Small intestine (tissue), 7 donors: ENCODE data around the gene RIMBP3C. TPM values are rescaled to one million over a fixed set of nuclear protein-coding genes. Genes with fewer than 3 reads are reported as not detected.
"Not testable (repeated sequence)": the region's sequence is repeated elsewhere in the genome, so short reads cannot be mapped to it uniquely, and the experiment has no call there.

Experiments
- DNase-seq, 2 donors: peaks; one replicate each; pipeline versions ENCODE4 v3.0.0 to v3.0.0-alpha.2; 2013
- FAIRE-seq: peaks from 2 replicates; lab custom pipeline; 2012; peaks lifted over from hg19 to GRCh38; lab: Jason Lieb, UNC
- H3K27ac ChIP-seq, 3 donors: one replicate each; pipeline ENCODE4 v1.5.1; 2013; ENCODE audit warnings: low read length in 2 of 3, mild to moderate bottlenecking in 2 of 3, control low read depth in 1 of 3, inconsistent platforms in 1 of 3, low read depth in 1 of 3, moderate library complexity in 1 of 3
- H3K27me3 ChIP-seq, 3 donors: one replicate each; pipeline ENCODE4 v1.6.1; 2013; ENCODE audit warnings: low read length in 3 of 3, inconsistent platforms in 1 of 3; ENCODE audit not compliant: control insufficient read depth in 3 of 3, insufficient read depth in 3 of 3
- H3K36me3 ChIP-seq, 3 donors: one replicate each; pipeline ENCODE4 v1.6.1; 2013; ENCODE audit warnings: low read length in 3 of 3, inconsistent platforms in 1 of 3, low read depth in 1 of 3, mild to moderate bottlenecking in 1 of 3, moderate library complexity in 1 of 3; ENCODE audit not compliant: control insufficient read depth in 3 of 3, insufficient read depth in 2 of 3
- H3K4me1 ChIP-seq, 3 donors: one replicate each; pipeline ENCODE4 v1.6.1; 2013; ENCODE audit warnings: low read length in 2 of 3, inconsistent platforms in 1 of 3, low read depth in 1 of 3, mild to moderate bottlenecking in 1 of 3, moderate library complexity in 1 of 3; ENCODE audit not compliant: control insufficient read depth in 3 of 3, insufficient read depth in 2 of 3
- H3K4me3 ChIP-seq, 3 donors: one replicate each; pipeline ENCODE4 v1.5.1; 2013; ENCODE audit warnings: low read length in 3 of 3, control low read depth in 1 of 3, inconsistent platforms in 1 of 3, low read depth in 1 of 3, mild to moderate bottlenecking in 1 of 3, moderate library complexity in 1 of 3
- H3K9me3 ChIP-seq, 2 donors: one replicate each; pipeline ENCODE4 v1.6.1; 2013; ENCODE audit warnings: low read depth in 1 of 2, low read length in 1 of 2; ENCODE audit not compliant: control insufficient read depth in 2 of 2, insufficient read depth in 1 of 2
- whole genome bisulfite sequencing, 3 donors: extraction: QIAGEN DNeasy Blood & Tissue Kit; methylation state at CpG; one replicate each; pipeline ENCODE4 v1.1.7; 2013; 5-methylcytosine and 5-hydroxymethylcytosine counted together
- polyA plus RNA-seq, 4 donors: library from polyadenylated mRNA; stranded (reverse) in 3 of 4; unstranded in 1 of 4; fragments of 200-250 nt in 3 of 4; fragments of 120-200 nt in 1 of 4; gene quantifications; one replicate each; pipeline versions ENCODE4 v1.2.1 to v1.2.3, GENCODE V29; 2013
- donor health status: healthy with polysubstance abuse.
- donor health status: control.
- donor health status: control.
- donor health status: Bipolar disorder and iron deficiency.
- donor health status: healthy.

The RIMBP3C gene
- polyA plus RNA-seq, 4 donors: 0.04 to 0.06 TPM; not detected in 2

- H3K4me1 ChIP-seq, H3K4me3 ChIP-seq, H3K27me3 ChIP-seq, H3K27ac ChIP-seq, H3K36me3 ChIP-seq, FAIRE-seq, DNase-seq, H3K9me3 ChIP-seq: not testable (repeated sequence)
- WGBS, 3 donors: no CpG with 5 or more reads among the region's 115 CpGs
Measured at GRCh38 chr22:21516970-21517764, 34.1 kb downstream of the RIMBP3C start.

GRCh38 chr22:21516522-21516921 is 34.7 kb downstream of the RIMBP3C start:
- not testable (repeated sequence) for DNase-seq, H3K4me1 ChIP-seq, FAIRE-seq, H3K4me3 ChIP-seq, H3K27ac ChIP-seq, H3K36me3 ChIP-seq, H3K9me3 ChIP-seq, H3K27me3 ChIP-seq
- WGBS, 3 donors: no CpG with 5 or more reads among the region's 22 CpGs

GRCh38 chr22:21515234-21515633 is 36.0 kb downstream of the RIMBP3C start:
- not testable (repeated sequence) for H3K9me3 ChIP-seq, H3K27me3 ChIP-seq, H3K36me3 ChIP-seq, H3K4me1 ChIP-seq, H3K4me3 ChIP-seq, FAIRE-seq, DNase-seq, H3K27ac ChIP-seq
- no CpG with 5 or more reads among the region's 9 CpGs for WGBS, 3 donors

- not testable (repeated sequence) for FAIRE-seq, DNase-seq, H3K9me3 ChIP-seq, H3K27me3 ChIP-seq, H3K4me1 ChIP-seq, H3K36me3 ChIP-seq, H3K4me3 ChIP-seq
- WGBS, 3 donors: 24% methylated on average over 1 of the region's 12 CpGs; no CpG with 5 or more reads in 2 of the 3 donors
- peak overlapping the region in 1 of 3 donors; percentile 72 for H3K27ac ChIP-seq
Measured at GRCh38 chr22:21514117-21514516, 37.1 kb downstream of the RIMBP3C start.

- not testable (repeated sequence) for H3K9me3 ChIP-seq, H3K4me1 ChIP-seq, H3K27me3 ChIP-seq, DNase-seq, H3K36me3 ChIP-seq, FAIRE-seq, H3K4me3 ChIP-seq
- peak overlapping the region in 1 of 3 donors; percentile 50 for H3K27ac ChIP-seq
- 80 to 100% (median 96%) methylated on average over 1 to 3 of the region's 11 CpGs for WGBS, 3 donors
Measured at GRCh38 chr22:21512022-21512421, 39.2 kb downstream of the RIMBP3C start.

- no CpG with 5 or more reads among the region's 9 CpGs for WGBS, 3 donors
Measured at GRCh38 chr22:21510397-21510796, 40.9 kb downstream of the RIMBP3C start.

GRCh38 chr22:21499623-21500506 is 51.4 kb downstream of the RIMBP3C start:
- H3K4me3 ChIP-seq, H3K36me3 ChIP-seq, H3K27me3 ChIP-seq, H3K4me1 ChIP-seq, H3K9me3 ChIP-seq, FAIRE-seq, DNase-seq, H3K27ac ChIP-seq: not testable (repeated sequence)
- WGBS, 3 donors: no CpG with 5 or more reads among the region's 16 CpGs

More at GRCh38 chr22:21510397-21510796, 40.9 kb downstream of the RIMBP3C start:
- not testable (repeated sequence) for H3K27me3 ChIP-seq, H3K36me3 ChIP-seq, H3K9me3 ChIP-seq, DNase-seq, H3K4me1 ChIP-seq, H3K4me3 ChIP-seq, FAIRE-seq, H3K27ac ChIP-seq

GRCh38 chr22:21498489-21498888 is 52.8 kb downstream of the RIMBP3C start:
- H3K4me3 ChIP-seq, DNase-seq, H3K4me1 ChIP-seq, H3K27ac ChIP-seq, H3K36me3 ChIP-seq, FAIRE-seq, H3K27me3 ChIP-seq, H3K9me3 ChIP-seq: not testable (repeated sequence)
- no CpG with 5 or more reads among the region's 7 CpGs for WGBS, 3 donors
